Measurements from ENCODE around the gene SPDEF.

Gene SPDEF

GRCh38 chr6:34600796-34601195 is 44.7 kb upstream of the SPDEF start:
- Histone ChIP-seq H3K27ac (ENCODE audit: low read depth, low read length) (no peak overlapping the region), H4K8ac (ENCODE audit: low read depth, low read length) (no peak overlapping the region), H4K12ac (ENCODE audit: low read depth, low read length) (no peak overlapping the region), H3K79me2 (ENCODE audit: control insufficient read depth, insufficient read depth, low read length, poor library complexity) (no peaks in the 10 kb centered on the region), H2BK5ac (ENCODE audit: low read depth, low read length, poor library complexity) (no peak overlapping the region), H3K9me3 (ENCODE audit: insufficient read depth, low read depth, low read length) (no peaks in the 10 kb centered on the region), H3K4me3 (ENCODE audit: low read depth, low read length) (no peak overlapping the region), H2BK12ac (ENCODE audit: low read length) (no peak overlapping the region), H4K91ac (ENCODE audit: low read depth, low read length) (no peak overlapping the region), H3K14ac (ENCODE audit: low read length) (no peak overlapping the region), H3K23ac (ENCODE audit: low read length) (no peak overlapping the region), H3K27me3 (ENCODE audit: insufficient read depth, low read length) (no peaks in the 10 kb centered on the region), H3K9ac (ENCODE audit: low read length) (no peak overlapping the region), H2AFZ (ENCODE audit: insufficient read depth, low read length, poor library complexity) (no peak overlapping the region), H3K36me3 (ENCODE audit: control insufficient read depth in 1 of 2, insufficient read depth in 2 of 2, low read length in 2 of 2) (peaks cover 0 to 3% of the 10 kb centered on the region in 2 experiments), H3K79me1 (ENCODE audit: low read length) (no peaks in the 10 kb centered on the region), H3K4ac (ENCODE audit: low read depth, low read length) (no peak overlapping the region), H2AK5ac (ENCODE audit: low read length) (no peak overlapping the region), H3K18ac (ENCODE audit: low read length) (no peak overlapping the region), H2BK120ac (ENCODE audit: insufficient read depth, low read length, poor library complexity) (no peak overlapping the region), H3K4me2 (ENCODE audit: low read length) (no peak overlapping the region), H3K4me1 (ENCODE audit: control insufficient read depth in 1 of 2, insufficient read depth in 2 of 2, low read length in 2 of 2) (no peaks in the 10 kb centered on the region)
- no peak for DNase-seq
- no CpG with 5 or more reads among the region's 4 CpGs for WGBS (ENCODE audit: extremely low coverage, insufficient coverage, insufficient read length)

- Histone ChIP-seq H3K9me3 (ENCODE audit: insufficient read depth, low read depth, low read length) (no peaks in the 10 kb centered on the region), H3K79me2 (ENCODE audit: control insufficient read depth, insufficient read depth, low read length, poor library complexity) (no peaks in the 10 kb centered on the region), H2BK120ac (ENCODE audit: insufficient read depth, low read length, poor library complexity) (no peak overlapping the region), H3K27ac (ENCODE audit: low read depth, low read length) (no peak overlapping the region), H3K23ac (ENCODE audit: low read length) (no peak overlapping the region), H4K12ac (ENCODE audit: low read depth, low read length) (no peak overlapping the region), H2BK5ac (ENCODE audit: low read depth, low read length, poor library complexity) (no peak overlapping the region), H3K4me1 (ENCODE audit: control insufficient read depth in 1 of 2, insufficient read depth in 2 of 2, low read length in 2 of 2) (no peaks in the 10 kb centered on the region), H3K9ac (ENCODE audit: low read length) (no peak overlapping the region), H3K18ac (ENCODE audit: low read length) (no peak overlapping the region), H3K36me3 (ENCODE audit: control insufficient read depth in 1 of 2, insufficient read depth in 2 of 2, low read length in 2 of 2) (peaks cover 0 to 2% of the 10 kb centered on the region in 2 experiments), H2BK12ac (ENCODE audit: low read length) (no peak overlapping the region), H2AFZ (ENCODE audit: insufficient read depth, low read length, poor library complexity) (no peak overlapping the region), H3K14ac (ENCODE audit: low read length) (no peak overlapping the region), H2AK5ac (ENCODE audit: low read length) (no peak overlapping the region), H4K8ac (ENCODE audit: low read depth, low read length) (no peak overlapping the region), H3K27me3 (ENCODE audit: insufficient read depth, low read length) (no peaks in the 10 kb centered on the region), H3K4me3 (ENCODE audit: low read depth, low read length) (no peak overlapping the region), H4K91ac (ENCODE audit: low read depth, low read length) (no peak overlapping the region), H3K4me2 (ENCODE audit: low read length) (no peak overlapping the region), H3K4ac (ENCODE audit: low read depth, low read length) (no peak overlapping the region), H3K79me1 (ENCODE audit: low read length) (no peaks in the 10 kb centered on the region)
- WGBS (ENCODE audit: extremely low coverage, insufficient coverage, insufficient read length): no CpG with 5 or more reads among the region's 5 CpGs
- DNase-seq: no peak
Measured at GRCh38 chr6:34600101-34600500, 44.0 kb upstream of the SPDEF start.

- Histone ChIP-seq H3K4me1 (ENCODE audit: control insufficient read depth in 1 of 2, insufficient read depth in 2 of 2, low read length in 2 of 2) (no peaks in the 10 kb centered on the region), H3K79me1 (ENCODE audit: low read length) (no peaks in the 10 kb centered on the region), H4K8ac (ENCODE audit: low read depth, low read length) (no peak overlapping the region), H3K27ac (ENCODE audit: low read depth, low read length) (no peak overlapping the region), H3K4me3 (ENCODE audit: low read depth, low read length) (no peak overlapping the region), H4K12ac (ENCODE audit: low read depth, low read length) (no peak overlapping the region), H2BK12ac (ENCODE audit: low read length) (no peak overlapping the region), H3K4ac (ENCODE audit: low read depth, low read length) (no peak overlapping the region), H2AK5ac (ENCODE audit: low read length) (no peak overlapping the region), H3K18ac (ENCODE audit: low read length) (no peak overlapping the region), H3K14ac (ENCODE audit: low read length) (no peak overlapping the region), H3K4me2 (ENCODE audit: low read length) (no peak overlapping the region), H3K27me3 (ENCODE audit: insufficient read depth, low read length) (no peaks in the 10 kb centered on the region), H3K23ac (ENCODE audit: low read length) (no peak overlapping the region), H2BK120ac (ENCODE audit: insufficient read depth, low read length, poor library complexity) (no peak overlapping the region), H4K91ac (ENCODE audit: low read depth, low read length) (no peak overlapping the region), H2AFZ (ENCODE audit: insufficient read depth, low read length, poor library complexity) (no peak overlapping the region), H3K36me3 (ENCODE audit: control insufficient read depth in 1 of 2, insufficient read depth in 2 of 2, low read length in 2 of 2) (peaks cover 0 to 2% of the 10 kb centered on the region in 2 experiments), H2BK5ac (ENCODE audit: low read depth, low read length, poor library complexity) (no peak overlapping the region), H3K9ac (ENCODE audit: low read length) (no peak overlapping the region), H3K79me2 (ENCODE audit: control insufficient read depth, insufficient read depth, low read length, poor library complexity) (no peaks in the 10 kb centered on the region), H3K9me3 (ENCODE audit: insufficient read depth, low read depth, low read length) (no peaks in the 10 kb centered on the region)
- DNase-seq: no peak
- WGBS (ENCODE audit: extremely low coverage, insufficient coverage, insufficient read length): no CpG with 5 or more reads among the region's 3 CpGs
Measured at GRCh38 chr6:34598712-34599111, 42.6 kb upstream of the SPDEF start.

DNA sequence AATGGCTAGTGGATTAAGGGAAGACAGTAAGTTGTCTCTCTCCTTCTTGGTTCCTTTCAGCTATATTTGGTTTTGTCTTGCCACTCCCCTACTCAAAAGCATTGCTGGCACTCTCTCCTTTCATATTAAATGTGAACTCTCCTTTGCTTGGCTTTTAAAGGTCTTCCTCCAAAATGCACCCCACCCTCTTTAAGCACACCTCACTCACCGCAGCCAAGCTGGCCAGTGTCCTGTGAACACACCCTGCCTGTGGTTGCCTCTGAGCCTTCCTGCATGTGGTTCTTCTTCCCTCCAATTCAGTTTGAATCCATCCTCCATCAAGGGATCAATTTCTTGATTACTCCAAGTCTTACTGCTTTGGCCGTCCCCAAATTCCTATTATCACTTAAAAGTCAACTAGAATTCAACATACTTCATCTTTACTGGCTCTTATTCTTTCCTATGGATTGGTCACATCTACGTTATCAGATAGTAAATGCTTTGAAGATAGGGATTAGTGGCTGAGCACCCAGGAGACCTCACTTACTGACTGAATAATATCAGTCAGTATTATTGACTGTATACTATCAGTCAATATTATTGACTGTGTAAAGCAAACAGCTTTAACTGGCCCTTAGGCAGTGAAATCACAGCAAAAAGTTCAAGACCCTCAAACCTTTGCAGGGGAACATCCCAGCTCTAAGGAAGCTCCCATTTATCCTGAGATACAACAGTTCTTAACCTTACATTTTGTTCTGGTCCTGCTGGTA is 41.6 kb upstream of the SPDEF start:
- Histone ChIP-seq H3K9me3 (ENCODE audit: insufficient read depth, low read depth, low read length) (no peaks in the 10 kb centered on the region), H2BK12ac (ENCODE audit: low read length) (no peak overlapping the region), H3K79me2 (ENCODE audit: control insufficient read depth, insufficient read depth, low read length, poor library complexity) (no peaks in the 10 kb centered on the region), H2BK120ac (ENCODE audit: insufficient read depth, low read length, poor library complexity) (no peak overlapping the region), H3K23ac (ENCODE audit: low read length) (no peak overlapping the region), H4K91ac (ENCODE audit: low read depth, low read length) (no peak overlapping the region), H2AFZ (ENCODE audit: insufficient read depth, low read length, poor library complexity) (no peak overlapping the region), H2BK5ac (ENCODE audit: low read depth, low read length, poor library complexity) (no peak overlapping the region), H3K27ac (ENCODE audit: low read depth, low read length) (no peak overlapping the region), H3K79me1 (ENCODE audit: low read length) (no peaks in the 10 kb centered on the region), H3K27me3 (ENCODE audit: insufficient read depth, low read length) (no peaks in the 10 kb centered on the region), H3K4ac (ENCODE audit: low read depth, low read length) (no peak overlapping the region), H4K12ac (ENCODE audit: low read depth, low read length) (no peak overlapping the region), H3K4me1 (ENCODE audit: control insufficient read depth in 1 of 2, insufficient read depth in 2 of 2, low read length in 2 of 2) (no peaks in the 10 kb centered on the region), H3K9ac (ENCODE audit: low read length) (no peak overlapping the region), H3K14ac (ENCODE audit: low read length) (no peak overlapping the region), H2AK5ac (ENCODE audit: low read length) (no peak overlapping the region), H3K4me3 (ENCODE audit: low read depth, low read length) (no peak overlapping the region), H3K36me3 (ENCODE audit: control insufficient read depth in 1 of 2, insufficient read depth in 2 of 2, low read length in 2 of 2) (peaks cover 0 to 2% of the 10 kb centered on the region in 2 experiments), H3K4me2 (ENCODE audit: low read length) (no peak overlapping the region), H4K8ac (ENCODE audit: low read depth, low read length) (no peak overlapping the region), H3K18ac (ENCODE audit: low read length) (no peak overlapping the region)
- WGBS (ENCODE audit: extremely low coverage, insufficient coverage, insufficient read length): no CpG with 5 or more reads among the region's 3 CpGs
- DNase-seq: no peak

Data from trophoblast cell (in vitro differentiated cells and primary cell).